GM11168 (cell line): ENCODE results near the gene NPLOC4.
"Not testable (repeated sequence)": the region's sequence is repeated elsewhere in the genome, so short reads cannot be mapped to it uniquely, and the experiment has no call there.

ENCODE experiments used
- in situ Hi-C: fragments of 300-500 bp; cut with MboI; formaldehyde crosslinking; loops from one replicate; pipeline ENCODE4 v1.12.0; 2022; ENCODE audit warnings: low sequenced_read_pairs; ENCODE audit not compliant: unreplicated experiment

The NPLOC4 gene

DNA sequence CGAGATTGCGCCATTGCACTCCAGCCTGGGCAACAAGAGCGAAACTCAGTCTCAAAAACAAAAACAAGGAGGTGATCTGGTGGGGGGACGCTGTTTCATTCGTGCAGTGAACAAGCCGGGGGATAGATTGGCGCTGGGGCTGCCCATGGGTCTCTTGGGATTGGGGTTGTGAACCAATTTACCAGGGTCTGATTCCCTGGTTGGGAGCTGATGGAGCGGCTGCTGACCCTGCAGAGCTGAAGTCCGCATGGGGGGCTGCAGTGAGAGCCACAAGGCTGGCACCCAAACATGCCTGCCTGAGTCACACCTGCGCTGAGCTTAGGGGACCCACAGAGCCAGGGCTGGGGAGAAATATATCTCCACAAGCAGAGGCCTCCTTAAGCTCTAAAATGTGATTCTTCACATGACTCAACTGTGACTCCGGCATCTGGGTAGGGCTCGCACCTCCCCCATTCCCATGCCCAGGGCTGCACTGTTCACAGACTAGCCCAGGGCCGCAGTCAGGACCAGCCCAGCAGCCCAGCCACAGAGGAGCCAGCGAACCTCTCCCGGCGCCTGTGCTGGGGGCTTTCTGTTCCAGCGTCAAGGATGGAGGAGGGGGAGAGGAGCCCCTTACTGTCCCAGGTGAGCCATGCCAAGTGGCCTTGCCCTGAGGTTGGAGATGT is 5.0 kb upstream of the NPLOC4 start:
- in situ Hi-C loops: no loop called here

DNA sequence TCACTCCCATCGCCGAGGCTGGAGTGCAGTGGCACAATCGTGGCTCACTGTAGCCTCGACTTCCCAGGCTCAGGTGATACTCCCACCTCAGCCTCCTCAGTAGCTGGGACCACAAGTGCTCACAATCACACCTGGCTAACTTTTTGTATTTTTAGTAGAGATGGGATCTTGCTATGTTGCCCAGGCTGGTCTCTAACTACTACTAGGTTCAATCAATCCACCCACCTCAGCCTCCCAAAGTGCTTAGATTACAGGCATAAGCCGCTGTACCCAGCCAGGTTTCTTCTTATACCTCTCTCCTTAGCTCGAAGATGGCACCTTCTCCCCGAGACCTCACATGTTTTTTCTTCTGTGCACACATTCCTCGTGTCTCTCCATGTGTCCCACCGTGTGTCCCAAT is 3.1 kb upstream of the NPLOC4 start:
- in situ Hi-C loops: no loop called here

DNA sequence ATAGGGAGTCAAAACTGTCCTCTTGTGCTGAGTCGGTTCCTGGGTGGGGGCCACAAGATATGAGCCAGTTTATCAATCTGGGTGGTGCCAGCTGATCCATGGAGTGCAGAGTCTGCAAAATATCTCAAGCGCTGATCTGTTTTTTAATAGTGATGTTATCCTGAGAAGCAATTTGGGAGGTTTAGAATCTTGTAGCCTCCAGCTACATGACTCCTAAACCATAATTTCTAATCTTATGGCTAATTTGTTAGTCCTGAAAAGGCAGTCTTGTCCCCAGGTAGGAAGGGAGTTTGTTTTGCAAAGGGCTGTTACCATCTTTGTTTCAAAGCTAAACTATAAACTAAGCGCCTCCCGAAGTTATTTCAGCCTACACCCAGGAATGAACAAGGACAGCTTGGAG is 1.8 kb upstream of the NPLOC4 start:
- in situ Hi-C loops: no loop called here

DNA sequence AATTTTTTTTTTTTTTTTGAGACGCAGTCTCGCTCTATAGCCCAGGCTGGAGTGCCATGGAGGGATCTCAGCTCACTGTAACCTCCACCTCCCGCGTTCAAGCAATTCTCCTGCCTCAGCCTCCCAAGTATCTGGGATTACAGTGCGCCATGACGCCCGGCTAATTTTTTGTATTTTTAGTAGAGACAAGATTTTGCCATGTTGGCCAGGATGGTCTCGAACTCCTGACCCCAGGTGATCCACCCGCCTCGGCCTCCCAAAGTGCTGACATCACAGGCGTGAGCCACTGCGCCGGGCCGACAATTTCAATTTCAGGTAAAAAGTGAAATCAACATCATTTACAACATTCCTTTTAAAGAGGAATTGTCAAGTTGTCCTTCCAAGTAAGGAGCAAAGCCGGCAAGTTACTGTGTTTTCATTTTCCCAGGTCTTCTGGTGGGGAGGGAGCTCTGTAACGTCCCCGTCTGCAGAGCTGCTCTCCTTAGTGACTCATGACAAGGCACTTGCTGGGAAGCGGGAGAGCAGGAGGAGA is 873 bp downstream of the NPLOC4 start:
- in situ Hi-C loops: no loop called here

DNA sequence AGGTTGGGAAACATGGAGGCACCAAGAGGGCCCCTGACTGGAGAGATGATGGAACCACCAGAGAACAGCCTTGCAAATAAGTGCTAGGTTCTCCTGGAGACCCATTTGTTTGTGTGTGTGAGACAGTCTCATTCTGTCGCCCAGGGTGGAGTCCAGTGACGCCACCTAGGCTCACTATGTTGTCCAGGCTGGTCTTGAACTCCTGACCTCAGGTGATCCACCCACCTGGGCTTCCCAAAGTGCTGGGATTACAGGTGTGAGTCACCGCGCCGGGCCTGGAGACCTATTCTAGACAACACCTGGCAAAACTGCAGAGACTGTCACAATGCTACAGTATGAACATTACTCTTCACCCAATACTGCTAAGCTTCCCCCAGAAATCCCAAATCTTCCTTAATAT is 1.5 kb downstream of the NPLOC4 start:
- in situ Hi-C loops: no loop called here

DNA sequence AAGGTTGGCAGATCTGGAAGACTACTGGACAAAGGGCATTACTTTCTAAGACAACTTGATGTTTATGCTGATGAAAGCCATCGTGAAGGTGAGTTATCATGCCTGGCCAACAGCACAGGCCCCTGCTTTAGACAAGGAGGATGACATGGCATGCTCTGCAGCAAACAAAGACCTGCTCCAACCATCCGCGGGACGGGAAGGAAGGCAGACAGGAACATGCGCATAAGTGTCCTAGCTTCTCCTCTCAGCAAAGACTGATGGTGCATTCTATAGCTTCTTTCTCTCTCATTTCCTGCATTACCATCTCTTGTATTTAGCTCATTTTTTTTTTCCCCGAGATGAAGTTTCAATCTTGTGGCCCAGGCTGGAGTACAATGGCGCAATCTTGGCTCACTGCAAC is 5.4 kb downstream of the NPLOC4 start:
- in situ Hi-C loops: no loop called here

DNA sequence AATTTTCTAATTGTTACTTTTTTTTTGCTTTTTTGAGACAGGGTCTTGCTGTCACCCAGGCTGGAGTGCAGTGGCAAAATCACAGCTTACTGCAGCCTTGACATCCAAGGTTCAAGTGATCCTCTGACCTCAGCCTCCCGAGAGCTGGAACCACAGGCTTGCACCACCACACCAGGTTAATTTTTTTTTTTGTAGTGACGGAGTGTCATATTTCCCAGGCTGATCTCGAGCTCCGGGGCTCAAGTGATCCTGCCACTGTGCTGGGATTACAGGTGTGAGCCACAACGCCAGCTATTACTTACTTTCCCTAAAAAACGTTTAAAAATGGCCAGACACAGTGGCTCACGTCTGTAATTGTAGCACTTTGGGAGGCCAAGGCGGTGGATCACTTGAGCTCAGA is 6.6 kb downstream of the NPLOC4 start:
- in situ Hi-C loops: no loop called here

DNA sequence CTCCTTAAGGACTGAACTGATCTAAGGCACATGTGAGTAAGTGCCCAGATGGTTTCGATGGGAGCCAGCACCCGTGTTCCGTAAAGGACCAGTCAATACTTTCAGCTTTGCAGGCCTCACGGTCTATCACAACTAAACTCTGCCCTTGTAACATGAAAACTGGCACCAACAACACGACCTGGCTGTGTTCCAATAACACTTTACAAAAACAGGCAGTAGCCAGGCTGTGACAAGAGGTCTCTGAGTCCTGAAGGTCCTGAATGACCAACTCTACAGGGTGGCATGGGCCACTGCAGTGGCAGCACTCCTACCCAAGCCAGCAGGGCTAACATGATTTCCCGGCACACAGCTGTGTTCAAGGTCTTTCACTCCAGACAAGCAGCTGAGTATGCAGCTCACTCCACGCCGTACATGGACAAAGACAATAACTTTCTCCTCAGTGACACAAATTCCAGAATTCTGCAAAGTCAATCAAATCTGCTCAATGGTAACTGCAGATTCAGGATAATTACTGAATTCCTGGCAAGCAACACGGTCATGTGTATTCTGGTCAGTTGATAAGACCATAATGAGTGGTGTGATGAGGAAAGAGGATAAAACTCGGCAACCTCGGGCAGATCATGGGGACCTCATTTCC is 15.3 kb downstream of the NPLOC4 start:
- in situ Hi-C loops: no loop called here

DNA sequence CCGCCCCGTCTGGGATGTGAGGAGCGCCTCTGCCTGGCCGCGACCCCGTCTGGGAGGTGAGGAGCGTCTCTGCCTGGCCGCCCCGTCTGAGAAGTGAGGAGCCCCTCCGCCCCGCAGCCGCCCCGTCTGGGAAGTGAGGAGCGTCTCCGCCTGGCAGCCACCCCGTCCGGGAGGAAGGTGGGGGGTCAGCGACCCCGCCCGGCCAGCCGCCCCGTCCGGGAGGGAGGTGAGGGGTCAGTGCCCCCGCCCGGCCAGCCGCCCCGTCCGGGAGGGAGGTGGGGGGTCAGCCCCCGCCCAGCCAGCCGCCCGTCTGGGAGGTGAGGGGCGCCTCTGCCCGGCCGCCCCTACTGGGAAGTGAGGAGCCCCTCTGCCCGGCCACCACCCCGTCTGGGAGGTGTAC is 18.6 kb downstream of the NPLOC4 start:
- in situ Hi-C loops: not testable (repeated sequence)

DNA sequence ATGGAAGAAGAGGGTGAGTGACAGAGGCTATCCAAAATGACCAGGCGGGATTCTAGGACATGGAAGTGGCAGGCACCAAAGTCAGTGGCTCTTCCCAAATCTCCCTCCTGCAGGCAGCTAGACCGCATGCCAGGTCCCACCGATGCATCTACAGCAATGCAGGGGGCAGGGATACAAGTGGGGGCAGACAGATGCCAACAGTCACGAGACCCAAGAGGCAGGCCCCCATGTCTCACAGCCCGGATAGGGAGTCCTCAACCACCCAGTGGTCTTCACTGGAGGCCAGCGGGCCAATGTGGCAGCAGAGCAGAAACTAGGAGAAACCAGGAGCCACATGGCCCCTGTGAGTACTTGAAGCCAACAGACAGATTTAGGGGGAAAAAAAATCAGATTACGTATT is 20.0 kb downstream of the NPLOC4 start:
- in situ Hi-C loops: no loop called here

DNA sequence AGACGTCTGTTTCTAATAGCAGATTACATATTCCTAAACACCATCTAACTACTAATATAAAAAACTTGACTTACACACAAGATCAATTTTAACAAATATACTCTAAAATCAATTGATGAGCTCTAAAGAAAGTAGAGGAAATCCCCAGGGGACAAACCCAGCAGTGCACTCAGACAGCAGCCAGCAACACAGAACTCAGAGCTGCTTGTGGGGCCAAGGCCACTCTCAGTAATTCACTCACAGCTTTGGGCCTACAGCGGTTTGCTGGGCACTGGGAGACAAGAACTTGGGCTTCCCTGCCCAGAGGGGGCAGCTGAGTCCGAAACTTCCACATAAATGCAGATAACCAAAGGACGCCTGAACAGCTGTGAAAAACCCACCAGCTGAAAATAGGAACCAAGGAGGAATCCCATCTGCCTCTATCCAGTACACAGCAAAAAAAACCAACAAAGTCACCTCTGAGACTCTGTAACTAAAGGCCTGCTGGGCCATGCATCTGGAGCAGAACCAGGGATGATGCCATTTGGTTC is 21.4 kb downstream of the NPLOC4 start:
- in situ Hi-C loops: no loop called here

DNA sequence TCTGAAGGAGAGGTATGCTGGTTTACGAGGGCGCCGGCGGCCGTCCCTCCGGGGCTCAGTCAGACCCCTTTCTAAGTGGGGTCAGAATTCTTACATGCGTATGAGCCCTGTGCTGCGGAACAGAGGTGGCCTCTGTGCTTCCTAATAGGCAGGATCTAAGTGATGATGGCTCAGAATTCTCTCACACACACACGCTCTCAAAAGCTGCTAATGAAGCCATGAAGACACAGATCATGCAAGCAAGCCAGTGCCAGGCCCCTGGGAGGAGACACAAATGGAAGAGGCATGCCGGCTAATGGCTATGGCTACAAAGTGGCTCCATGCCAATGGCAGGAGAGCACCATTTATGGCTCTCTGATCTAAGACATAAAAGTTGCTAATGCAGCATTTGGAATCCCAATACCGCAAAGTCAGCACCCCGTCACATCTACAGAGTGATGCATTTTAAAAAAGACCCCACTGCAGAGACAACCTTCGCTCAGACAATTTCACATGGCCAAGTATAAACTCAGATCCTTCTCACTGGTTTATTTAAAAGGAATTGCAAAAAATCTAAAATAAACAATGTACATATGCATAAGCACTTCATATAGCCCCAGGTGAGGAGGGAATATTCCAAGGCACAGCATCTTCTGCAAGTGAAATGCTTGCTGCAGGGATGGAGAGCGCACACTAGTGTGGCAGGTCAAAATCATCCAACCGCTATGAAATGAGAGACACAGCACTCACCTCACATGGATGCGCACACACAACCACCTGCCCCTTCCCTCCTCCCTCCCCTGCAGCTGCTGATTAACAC is 24.5 kb downstream of the NPLOC4 start:
- in situ Hi-C loops: no loop called here

DNA sequence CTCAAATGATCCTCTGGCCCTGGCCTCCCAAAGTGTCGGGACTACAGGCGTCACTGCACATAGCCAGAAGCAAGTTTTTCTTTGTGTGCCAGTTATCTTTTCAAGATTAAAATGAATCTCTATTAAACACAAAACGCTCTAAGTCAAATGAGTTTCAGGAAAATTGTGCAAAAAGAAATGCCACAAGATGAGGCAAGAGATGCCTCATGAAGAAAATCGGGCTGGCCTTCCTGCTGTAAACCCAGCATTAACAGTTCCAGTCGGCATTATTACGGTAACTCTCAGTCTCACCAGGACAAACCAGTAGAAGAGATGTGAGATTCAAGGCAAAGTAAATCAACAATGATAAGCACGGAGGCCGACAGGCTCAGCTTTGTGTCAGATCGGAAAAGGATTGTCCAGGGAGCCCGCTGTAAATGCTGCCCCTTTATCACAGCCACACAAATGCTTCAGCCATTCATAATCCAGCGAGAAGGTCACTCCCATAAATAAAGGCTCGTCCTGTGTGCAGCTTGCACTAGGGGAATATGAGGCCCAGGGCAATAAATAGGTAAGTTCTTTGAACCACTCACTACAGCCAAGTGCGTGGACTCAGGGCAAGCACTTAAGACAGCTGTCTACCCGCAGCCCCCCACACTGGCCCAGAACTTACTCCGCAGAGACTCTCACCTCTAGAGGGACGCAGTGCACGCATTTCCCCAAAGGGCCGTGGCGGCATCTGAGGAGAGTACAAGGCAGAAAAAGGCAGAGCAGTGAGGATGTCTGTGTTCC is 27.2 kb downstream of the NPLOC4 start:
- in situ Hi-C loops: no loop called here

DNA sequence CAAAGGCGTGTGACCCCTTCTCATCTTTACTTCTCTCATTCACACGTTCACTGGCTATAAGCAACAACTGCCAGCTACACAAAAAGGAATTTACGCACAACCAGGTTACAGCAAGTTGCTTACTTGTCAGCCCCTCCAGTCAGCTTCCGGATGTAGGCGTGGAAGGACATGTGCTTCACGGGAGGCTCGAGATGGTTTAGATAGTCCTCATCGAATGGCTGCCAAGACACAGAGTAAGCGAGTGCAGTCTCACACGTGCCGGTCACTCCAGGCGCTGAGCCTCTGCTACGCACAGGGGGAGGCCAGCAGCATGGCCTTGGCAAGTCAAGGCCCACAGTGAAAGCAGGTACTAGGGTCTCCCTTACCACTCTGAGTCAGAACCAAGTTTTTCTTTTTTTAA is 28.3 kb downstream of the NPLOC4 start:
- in situ Hi-C loops: no loop called here

DNA sequence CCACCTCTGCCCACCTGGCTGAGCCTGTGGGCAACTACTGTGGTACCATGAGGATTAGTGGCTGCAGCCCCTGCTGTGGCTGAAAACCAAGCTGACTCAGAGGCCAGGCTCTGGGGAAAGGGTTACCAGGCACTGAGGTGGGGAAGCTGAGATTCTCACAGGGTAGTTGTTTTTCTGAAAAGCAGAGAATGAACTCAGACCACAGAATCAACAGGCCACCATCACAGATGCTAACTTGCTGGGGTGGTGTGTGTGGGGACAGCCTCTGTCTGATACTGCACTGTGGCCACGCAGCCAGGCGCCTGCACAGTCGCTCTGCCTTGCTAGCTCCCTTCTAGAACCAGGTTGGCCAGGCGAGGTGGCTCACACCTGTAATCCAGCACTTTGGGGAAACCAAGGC is 28.8 kb downstream of the NPLOC4 start:
- in situ Hi-C loops: no loop called here

DNA sequence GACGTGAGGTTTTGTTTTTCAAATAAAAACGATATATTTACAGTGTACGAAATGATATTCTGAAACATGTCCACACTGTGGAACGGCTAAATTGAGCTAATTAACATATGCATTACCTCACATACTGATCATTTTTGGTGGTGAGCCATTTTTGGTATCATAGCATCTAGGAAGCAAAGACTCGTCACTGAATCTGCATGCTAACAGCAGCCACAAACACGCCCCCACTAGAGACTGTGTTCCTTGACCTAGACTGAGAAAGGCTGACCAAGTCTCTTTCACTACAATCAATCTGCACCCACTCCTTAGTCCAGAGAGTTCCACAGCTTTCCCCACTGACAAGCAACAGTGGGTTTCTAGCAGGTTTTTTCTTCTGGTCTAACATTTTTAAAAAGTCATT is 29.5 kb downstream of the NPLOC4 start:
- in situ Hi-C loops: no loop called here

DNA sequence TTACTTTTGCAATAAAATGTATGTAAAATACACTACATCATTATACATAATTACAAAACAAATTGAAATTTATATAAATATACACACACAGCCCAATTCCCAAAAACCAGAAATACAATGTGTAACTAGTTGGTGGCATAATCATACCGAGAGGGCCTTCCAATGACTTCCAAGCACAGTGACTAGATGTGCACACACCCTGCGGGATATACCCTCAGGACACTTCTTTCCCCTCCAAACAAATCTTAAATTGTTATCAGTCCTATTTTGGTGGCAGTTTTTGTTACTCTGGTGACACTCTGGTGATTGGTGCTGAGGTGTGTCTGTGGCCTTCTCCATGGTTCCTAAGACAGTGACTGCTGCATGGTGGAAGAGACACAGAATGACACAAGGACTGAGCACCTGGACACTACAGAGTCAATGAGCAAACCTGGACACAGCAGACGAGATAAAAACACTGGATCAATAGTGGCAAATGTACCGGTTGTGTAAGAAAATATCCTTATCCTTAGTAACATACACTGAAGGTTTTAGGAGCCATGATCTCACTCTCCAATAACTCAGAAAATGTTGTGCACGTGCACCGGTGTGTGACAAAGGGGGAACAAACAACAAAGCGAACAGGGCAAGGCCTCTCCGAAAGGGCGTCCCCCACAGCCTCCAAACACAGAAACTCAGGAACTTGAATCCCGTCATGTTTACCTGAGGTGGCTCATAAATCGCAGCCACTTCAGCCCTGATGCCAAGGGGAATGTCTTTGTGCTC is 32.9 kb downstream of the NPLOC4 start:
- in situ Hi-C loops: no loop called here

DNA sequence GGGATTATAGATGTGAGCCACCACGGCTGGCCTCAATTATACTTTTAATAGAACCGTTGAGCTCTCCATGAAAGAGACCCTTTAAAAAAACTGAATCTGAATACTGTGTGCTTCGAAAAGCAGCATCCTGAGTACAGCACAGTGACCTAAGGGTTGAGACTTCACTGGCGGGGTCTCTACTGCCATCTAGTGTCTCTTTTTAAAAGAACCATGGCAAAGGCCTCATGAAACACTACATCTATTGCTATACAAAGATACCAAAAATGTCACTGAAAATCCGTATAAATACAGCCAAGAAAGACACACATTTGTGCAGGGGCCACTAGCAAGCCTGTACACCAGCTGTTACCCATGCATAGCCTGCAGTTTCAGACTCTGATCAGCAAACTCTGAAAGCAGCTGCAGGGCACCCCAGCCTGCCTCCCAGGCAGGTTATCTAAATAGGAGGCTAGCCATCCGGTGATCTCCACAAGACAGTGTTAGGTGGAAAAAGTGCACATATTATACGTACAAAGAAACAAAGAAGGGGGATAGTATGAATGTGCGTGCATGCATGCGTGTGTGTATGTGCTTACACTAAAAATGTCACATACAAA is 35.3 kb downstream of the NPLOC4 start:
- in situ Hi-C loops: no loop called here
